Activated T-helper 1 cell treated with anti-CD3 and anti-CD28 coated beads, Interleukin-12 subunit alpha, Interleukin-12 subunit beta, Interleukin-2, Interleukin-4 antibody, amounts not matched to agents 30 ng/mL and 10 ng/mL and 1 ng/mL, durations not matched to agents 14 hours and 24 hours and 36 hours (primary cell): ENCODE data around the gene PPARGC1A. TPM values are rescaled to one million over a fixed set of nuclear protein-coding genes. Genes with fewer than 3 reads are reported as not detected.

Source experiments
- DNase-seq: peaks from one replicate; pipeline ENCODE4 v3.0.0; 2021; ENCODE audit warnings: low spot score
- H3K27ac Mint-ChIP-seq: one replicate; pipeline ENCODE4 v1.8.0; 2021; ENCODE audit warnings: mild to moderate bottlenecking, mixed read lengths
- H3K27me3 Mint-ChIP-seq: one replicate; pipeline ENCODE4 v1.8.0; 2022; ENCODE audit warnings: mild to moderate bottlenecking, moderate library complexity, mixed read lengths; ENCODE audit not compliant: insufficient read depth
- H3K36me3 Mint-ChIP-seq: one replicate; pipeline ENCODE4 v1.8.0; 2021; ENCODE audit warnings: low read depth, mixed read lengths
- H3K4me1 Mint-ChIP-seq: one replicate; pipeline ENCODE4 v1.8.0; 2021; ENCODE audit warnings: low read depth, mixed read lengths
- H3K4me3 Mint-ChIP-seq: one replicate; pipeline ENCODE4 v1.8.0; 2021; ENCODE audit warnings: mild to moderate bottlenecking, moderate library complexity, mixed read lengths
- H3K9me3 Mint-ChIP-seq: one replicate; pipeline ENCODE4 v1.8.0; 2021; ENCODE audit warnings: mixed read lengths
- intact Hi-C: fragments of 100-400 bp; cut with micrococcal nuclease; formaldehyde crosslinking; loops from one replicate; pipeline ENCODE4 v1.15.1; 2024
- total RNA-seq: library from RNA; stranded (reverse); gene quantifications from 2 replicates; pipeline ENCODE4 v1.2.3, GENCODE V29; 2022

Gene PPARGC1A
- total RNA-seq, 1 donor from 2014 or later, result not detected

DNA sequence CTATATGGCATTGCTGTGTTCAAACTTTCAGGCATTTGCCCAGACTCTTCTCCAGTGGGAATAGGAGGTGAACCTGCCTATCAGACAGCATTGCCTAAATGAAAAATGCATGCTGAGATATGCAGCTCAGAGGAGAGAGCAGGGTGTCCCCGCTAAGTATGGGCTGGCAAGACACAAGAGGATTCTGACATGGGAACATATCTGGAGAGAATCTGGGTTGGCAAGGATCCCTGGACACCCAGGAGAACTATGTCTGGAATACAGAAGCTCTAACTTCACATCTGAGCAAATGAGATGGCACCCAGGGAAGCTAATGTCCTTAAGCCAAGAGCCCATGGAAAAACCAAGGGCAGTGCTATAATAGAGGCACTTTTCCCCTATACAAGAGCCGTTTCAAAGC lies 18.4 kb downstream of the PPARGC1A start:
- Mint-ChIP-seq H3K9me3 (no peaks in the 10 kb centered on the region), H3K4me1 (no peaks in the 10 kb centered on the region), H3K36me3 (no peaks in the 10 kb centered on the region), H3K4me3 (no peak overlapping the region), H3K27ac (no peak overlapping the region), H3K27me3 (no peaks in the 10 kb centered on the region)
- intact Hi-C loops, result no loop called here
- no peak for DNase-seq

DNA sequence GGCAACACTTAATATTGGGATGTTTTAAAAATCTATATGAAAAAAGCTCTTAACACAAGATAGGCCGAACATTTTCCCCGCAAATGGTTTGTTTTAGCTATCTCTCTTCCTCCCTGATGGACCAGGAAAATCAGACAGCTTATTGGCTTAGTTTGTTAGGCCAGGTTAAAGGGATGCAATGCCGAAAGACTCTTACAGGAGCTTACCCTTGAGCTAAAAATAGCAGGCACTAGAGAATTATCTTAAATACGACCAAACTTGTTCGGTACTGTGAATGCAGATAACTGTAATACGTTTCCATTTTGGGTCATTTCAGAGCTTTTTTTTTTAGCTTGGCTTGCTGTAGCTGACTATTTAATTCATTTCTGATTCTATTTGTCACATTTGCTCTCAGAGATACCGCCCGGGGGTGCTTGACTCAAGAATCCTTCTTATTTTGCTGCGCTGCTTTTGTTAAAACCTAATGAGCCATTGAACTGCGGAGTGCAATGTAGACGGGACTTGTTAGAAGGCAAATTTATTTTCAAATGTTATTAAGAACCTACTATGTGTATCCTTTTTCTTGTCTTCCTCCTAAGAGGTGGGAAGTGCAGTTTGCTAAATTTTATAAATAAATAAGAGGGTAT lies 23.3 kb downstream of the PPARGC1A start:
- Mint-ChIP-seq H3K27me3 (no peaks in the 10 kb centered on the region), H3K9me3 (no peaks in the 10 kb centered on the region), H3K4me1 (no peaks in the 10 kb centered on the region), H3K4me3 (no peak overlapping the region), H3K27ac (no peak overlapping the region), H3K36me3 (no peaks in the 10 kb centered on the region)
- no peak for DNase-seq
- intact Hi-C loops, result no loop called here

DNA sequence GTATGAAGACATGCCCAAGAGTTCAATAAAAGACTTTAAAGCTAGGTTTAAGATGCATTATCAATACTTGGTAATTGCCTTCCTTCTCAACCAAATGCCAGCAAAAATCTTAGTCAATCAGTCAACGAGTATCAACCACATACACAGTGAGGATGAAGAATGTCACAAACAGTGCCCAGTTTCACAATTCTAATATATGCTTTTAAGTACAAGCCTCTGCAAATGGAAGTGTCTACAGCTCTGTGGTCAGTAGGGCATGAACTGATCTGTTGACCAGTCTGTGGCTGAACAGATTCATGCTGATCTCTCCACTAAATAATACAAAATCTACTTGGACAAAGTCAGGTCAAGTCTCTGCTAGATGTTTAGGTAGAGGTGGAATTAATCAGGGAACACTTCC lies 27.9 kb downstream of the PPARGC1A start:
- no peaks in the 10 kb centered on the region for H3K36me3 Mint-ChIP-seq
- H3K27ac Mint-ChIP-seq, result no peak overlapping the region
- H3K27me3 Mint-ChIP-seq, result no peaks in the 10 kb centered on the region
- no peak overlapping the region for H3K4me3 Mint-ChIP-seq
- no peaks in the 10 kb centered on the region for H3K9me3 Mint-ChIP-seq
- DNase-seq, result no peak
- intact Hi-C loops, result no loop called here
- no peaks in the 10 kb centered on the region for H3K4me1 Mint-ChIP-seq

DNA sequence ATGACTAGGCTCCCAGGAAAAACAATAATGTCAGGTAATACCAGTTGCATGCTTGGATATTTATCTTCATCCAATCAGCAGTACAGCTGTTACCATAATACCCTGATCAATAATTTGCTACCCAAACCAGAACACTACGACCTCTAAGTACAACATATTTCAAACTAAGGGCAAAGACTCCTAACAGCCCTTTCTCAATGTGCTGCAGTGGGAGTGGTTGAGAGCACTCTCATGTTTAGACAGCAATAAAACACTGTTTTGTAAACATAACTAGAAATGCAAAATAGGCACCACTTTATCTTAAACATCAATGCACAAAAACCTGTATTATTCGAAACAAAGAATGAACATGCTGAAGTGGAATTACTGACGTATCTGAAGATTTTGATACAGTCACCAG lies 28.9 kb downstream of the PPARGC1A start:
- Mint-ChIP-seq H3K9me3 (no peaks in the 10 kb centered on the region), H3K27ac (no peak overlapping the region), H3K36me3 (no peaks in the 10 kb centered on the region), H3K4me3 (no peak overlapping the region), H3K4me1 (no peaks in the 10 kb centered on the region), H3K27me3 (no peaks in the 10 kb centered on the region)
- no peak for DNase-seq
- intact Hi-C loops, result no loop called here

DNA sequence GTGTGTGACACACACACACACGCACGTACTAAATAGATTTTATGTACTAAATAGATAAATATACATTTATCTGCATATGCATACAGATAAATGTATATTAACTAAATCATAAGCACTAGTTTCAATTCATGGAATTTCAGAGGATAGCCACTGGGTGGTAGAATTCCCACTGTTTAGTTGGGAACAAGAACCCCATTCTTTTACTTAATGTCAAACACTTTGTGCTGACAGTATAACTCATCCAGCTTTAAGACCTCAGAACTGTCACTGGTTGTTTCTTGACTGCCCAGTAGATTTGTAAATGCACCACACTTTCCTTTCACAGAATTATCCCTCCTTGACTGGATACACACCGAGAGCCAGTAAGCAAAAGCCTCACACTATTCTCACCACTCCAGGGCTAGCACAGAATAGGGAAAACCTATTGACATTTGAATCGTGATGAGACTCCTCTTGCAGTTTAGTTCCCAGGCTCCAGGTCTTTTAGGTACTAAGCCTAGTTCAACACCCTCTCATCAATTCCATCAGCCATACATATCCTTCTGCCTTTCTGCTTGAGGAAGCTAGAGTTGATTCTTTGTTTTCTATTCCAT lies 32.4 kb downstream of the PPARGC1A start:
- Mint-ChIP-seq H3K36me3 (no peaks in the 10 kb centered on the region), H3K27ac (no peak overlapping the region), H3K4me1 (no peaks in the 10 kb centered on the region), H3K4me3 (no peak overlapping the region), H3K9me3 (no peaks in the 10 kb centered on the region), H3K27me3 (no peaks in the 10 kb centered on the region)
- intact Hi-C loops, result no loop called here
- DNase-seq, result no peak

DNA sequence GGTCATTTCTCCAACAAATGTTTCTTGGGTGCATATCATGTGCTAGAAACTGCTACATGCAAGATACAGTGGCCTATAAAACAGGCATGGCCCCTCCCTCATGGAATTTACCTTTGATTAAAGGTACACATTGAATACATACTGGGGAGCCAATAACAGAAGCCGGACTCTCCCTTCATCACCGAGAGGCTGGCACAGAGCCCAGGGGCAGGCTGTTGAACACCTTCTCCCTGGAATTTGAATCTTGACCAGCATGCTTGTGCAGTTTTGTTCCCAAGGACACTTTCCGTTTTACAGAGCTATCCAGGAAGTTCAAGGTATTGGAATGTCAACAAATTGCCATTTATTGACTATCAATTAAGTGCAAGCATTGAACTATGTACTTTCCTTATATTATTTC lies 33.2 kb downstream of the PPARGC1A start:
- DNase-seq, result no peak
- Mint-ChIP-seq H3K4me1 (no peaks in the 10 kb centered on the region), H3K27ac (no peak overlapping the region), H3K9me3 (no peaks in the 10 kb centered on the region), H3K4me3 (no peak overlapping the region), H3K27me3 (no peaks in the 10 kb centered on the region), H3K36me3 (no peaks in the 10 kb centered on the region)
- intact Hi-C loops, result no loop called here

DNA sequence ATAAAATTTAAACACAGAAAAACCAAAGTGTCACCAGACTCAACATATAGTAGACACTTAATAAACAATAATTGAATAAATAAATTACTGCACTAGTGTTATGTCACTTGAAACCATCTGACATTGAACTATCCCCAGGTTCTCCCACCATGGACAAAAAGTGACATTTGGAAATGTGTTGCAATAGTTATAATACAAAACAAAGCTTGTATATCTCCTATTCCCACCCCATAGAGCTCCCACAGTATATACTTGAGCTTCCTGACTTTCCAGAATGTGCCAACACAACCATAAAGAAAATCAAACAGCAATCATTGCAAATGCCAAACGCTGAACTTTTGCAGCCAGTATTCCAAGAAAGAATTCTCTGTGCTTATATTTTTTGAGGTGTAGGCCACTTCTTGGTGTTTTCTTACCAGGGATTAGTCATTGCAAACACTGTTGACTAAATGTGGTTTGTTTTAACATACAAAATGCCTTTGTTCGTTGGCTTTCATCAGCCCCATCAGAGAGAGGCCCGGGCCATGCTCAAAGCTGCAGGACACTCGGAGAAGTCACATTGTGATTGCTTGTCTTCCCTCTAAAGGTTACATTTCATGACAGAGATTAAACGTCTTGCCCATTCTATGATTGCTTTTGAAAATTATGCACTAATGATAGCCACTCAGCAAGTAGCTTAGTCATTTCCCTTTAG lies 33.8 kb downstream of the PPARGC1A start:
- no peak for DNase-seq
- no peaks in the 10 kb centered on the region for H3K36me3 Mint-ChIP-seq
- no peak overlapping the region for H3K4me3 Mint-ChIP-seq
- no peaks in the 10 kb centered on the region for H3K4me1 Mint-ChIP-seq
- no peak overlapping the region for H3K27ac Mint-ChIP-seq
- H3K27me3 Mint-ChIP-seq, result no peaks in the 10 kb centered on the region
- H3K9me3 Mint-ChIP-seq, result no peaks in the 10 kb centered on the region
- intact Hi-C loops, result no loop called here

DNA sequence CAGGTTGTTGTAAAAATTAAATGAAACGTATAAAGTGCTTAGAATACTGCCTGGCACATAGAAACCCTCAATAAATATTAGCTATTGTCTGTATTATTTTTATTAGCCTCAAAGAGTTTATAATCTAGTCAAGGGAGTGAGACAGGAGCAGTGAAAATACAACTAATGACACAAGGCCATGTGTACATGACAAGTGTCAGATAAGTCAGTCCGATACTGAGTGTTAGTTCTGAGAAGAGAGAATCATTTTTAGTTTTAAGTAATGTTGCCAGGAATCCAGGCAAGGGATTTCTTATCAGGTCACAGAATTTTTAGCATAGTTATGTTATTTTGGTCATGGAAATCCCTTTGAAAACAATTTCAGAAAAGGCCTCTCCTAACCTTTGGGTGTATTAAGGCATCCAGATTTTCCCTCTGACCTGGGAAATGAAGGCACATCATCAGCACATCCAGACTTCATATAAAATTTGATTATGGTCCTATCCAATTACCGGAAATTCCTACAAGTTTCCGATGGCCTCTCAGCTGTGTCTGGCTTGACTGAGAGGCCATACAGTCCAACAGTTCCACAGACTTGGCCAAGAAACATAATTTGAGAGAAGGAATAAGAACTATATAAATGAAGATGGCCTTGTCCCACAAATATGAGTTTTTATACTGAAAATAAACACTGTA lies 35.7 kb downstream of the PPARGC1A start:
- Mint-ChIP-seq H3K9me3 (no peaks in the 10 kb centered on the region), H3K36me3 (no peaks in the 10 kb centered on the region), H3K27ac (no peak overlapping the region), H3K4me1 (no peaks in the 10 kb centered on the region), H3K27me3 (no peaks in the 10 kb centered on the region), H3K4me3 (no peak overlapping the region)
- intact Hi-C loops, result no loop called here
- no peak for DNase-seq

DNA sequence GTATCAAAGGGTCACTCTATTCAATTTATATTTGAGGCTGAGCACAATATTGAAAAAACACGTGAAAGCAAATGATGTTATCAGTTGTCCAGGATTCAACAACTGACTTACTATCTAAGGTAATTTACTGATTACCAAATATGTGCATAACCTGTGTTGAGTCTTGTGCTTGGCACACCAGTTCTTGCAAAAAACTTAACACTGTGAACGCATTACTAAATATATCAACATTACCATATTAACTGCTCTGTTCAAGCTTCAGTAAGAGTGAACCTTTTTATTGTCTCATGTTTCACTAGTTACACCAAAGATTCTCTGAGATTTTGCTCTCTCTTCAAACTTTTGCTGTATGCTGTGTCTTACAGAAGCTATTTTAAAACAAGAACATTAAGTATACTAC lies 38.4 kb downstream of the PPARGC1A start:
- no peaks in the 10 kb centered on the region for H3K9me3 Mint-ChIP-seq
- no peak for DNase-seq
- intact Hi-C loops, result no loop called here
- H3K4me1 Mint-ChIP-seq, result no peaks in the 10 kb centered on the region
- H3K27ac Mint-ChIP-seq, result no peak overlapping the region
- H3K27me3 Mint-ChIP-seq, result no peaks in the 10 kb centered on the region
- H3K4me3 Mint-ChIP-seq, result no peak overlapping the region
- H3K36me3 Mint-ChIP-seq, result no peaks in the 10 kb centered on the region

DNA sequence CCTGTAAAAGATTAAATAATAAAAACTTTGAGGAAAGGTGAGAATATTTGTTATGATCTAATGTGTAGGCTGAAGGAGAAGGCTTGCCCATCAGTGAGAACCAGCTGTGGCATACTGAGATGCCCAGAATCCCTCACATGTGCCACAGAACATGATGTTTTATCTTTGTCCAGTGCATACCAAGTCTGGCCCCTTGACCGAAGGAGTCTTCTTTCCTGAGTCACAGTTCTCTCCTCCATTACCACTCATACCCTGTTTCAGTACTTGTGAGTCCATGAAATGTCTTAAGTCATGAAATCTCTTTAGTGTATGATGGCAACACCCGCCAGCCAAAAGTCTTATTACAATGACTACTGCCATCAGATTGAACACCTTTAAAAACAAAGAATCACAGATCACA lies 42.7 kb downstream of the PPARGC1A start:
- H3K9me3 Mint-ChIP-seq, result no peaks in the 10 kb centered on the region
- DNase-seq, result no peak
- intact Hi-C loops, result no loop called here
- H3K27ac Mint-ChIP-seq, result no peak overlapping the region
- no peaks in the 10 kb centered on the region for H3K27me3 Mint-ChIP-seq
- no peaks in the 10 kb centered on the region for H3K36me3 Mint-ChIP-seq
- no peak overlapping the region for H3K4me3 Mint-ChIP-seq
- no peaks in the 10 kb centered on the region for H3K4me1 Mint-ChIP-seq

DNA sequence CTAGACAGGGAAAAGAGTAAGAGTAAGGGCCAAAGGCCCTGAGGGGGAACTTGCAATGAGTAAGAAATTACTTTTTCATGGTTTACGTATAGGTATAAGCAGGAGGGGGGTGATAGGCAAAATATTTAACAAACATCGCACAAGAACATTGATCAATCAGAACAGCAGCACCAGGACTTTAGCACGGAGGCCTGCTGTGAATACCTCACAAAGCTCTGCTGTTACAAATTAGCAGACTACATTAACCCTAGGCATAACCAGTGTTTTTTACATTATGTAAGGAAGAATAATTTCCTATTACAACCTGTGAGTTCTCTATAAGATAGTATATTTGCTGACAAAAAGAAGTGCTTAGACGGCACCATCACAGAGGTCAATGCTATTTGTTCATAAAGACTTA lies 44.9 kb downstream of the PPARGC1A start:
- intact Hi-C loops, result no loop called here
- DNase-seq, result no peak
- Mint-ChIP-seq H3K4me1 (no peaks in the 10 kb centered on the region), H3K27me3 (no peaks in the 10 kb centered on the region), H3K27ac (no peak overlapping the region), H3K36me3 (no peaks in the 10 kb centered on the region), H3K4me3 (no peak overlapping the region), H3K9me3 (no peaks in the 10 kb centered on the region)

DNA sequence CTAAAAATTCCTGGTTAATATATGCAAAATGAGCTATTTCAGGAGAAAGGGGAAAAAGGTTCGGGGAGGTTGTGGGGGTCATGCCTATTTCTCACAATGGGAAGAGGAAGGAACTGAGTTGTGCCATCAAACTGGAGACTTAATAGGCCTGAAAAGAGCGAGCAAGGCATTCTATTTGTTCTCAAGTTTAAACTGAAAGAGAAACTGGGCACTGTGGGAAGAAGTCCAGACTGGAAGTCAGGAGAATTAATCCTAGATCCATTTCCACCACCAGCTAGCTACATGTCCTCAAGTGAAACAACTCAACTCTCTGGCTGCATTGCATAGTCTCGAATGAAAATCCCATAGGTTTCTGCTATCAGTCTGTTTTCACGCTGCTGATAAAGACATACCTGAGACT lies 50.6 kb downstream of the PPARGC1A start:
- Mint-ChIP-seq H3K4me3 (no peak overlapping the region), H3K9me3 (no peaks in the 10 kb centered on the region), H3K27me3 (no peaks in the 10 kb centered on the region), H3K4me1 (no peaks in the 10 kb centered on the region), H3K27ac (no peak overlapping the region), H3K36me3 (no peaks in the 10 kb centered on the region)
- no peak for DNase-seq
- intact Hi-C loops, result no loop called here

DNA sequence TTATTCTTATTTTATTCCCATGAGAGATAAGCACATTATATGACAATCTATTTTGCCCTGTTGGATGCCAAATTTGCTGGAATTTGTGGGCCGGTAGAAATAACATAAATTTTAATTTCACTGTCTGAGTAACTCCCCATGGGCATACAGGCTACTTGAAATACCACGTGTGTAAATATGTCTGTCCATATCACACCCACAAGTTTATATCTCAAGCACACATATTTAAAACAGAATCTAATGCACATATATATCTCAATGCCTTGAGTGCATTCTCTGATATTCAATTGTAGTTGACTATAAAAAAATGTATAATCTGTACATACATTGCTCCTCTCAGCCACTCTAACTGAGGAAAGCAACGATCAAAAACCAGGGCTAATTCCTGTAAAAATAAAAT lies 51.2 kb downstream of the PPARGC1A start:
- intact Hi-C loops, result no loop called here
- H3K27me3 Mint-ChIP-seq, result no peaks in the 10 kb centered on the region
- no peak overlapping the region for H3K4me3 Mint-ChIP-seq
- H3K4me1 Mint-ChIP-seq, result no peaks in the 10 kb centered on the region
- DNase-seq, result no peak
- no peak overlapping the region for H3K27ac Mint-ChIP-seq
- no peaks in the 10 kb centered on the region for H3K36me3 Mint-ChIP-seq
- no peaks in the 10 kb centered on the region for H3K9me3 Mint-ChIP-seq
